Stomach (tissue), 4 donors: ENCODE measurements around the gene MTMR12.

Experiments used
- CTCF ChIP-seq, 7 experiments: fragments of 450-650 bp in 4 of 7; fragments of 200-600 bp in 3 of 7; sonication (generic) in 3 of 7; IDR thresholded peaks; one replicate each; pipeline ENCODE4 v1.5.1; 2016 to 2019; ENCODE audit warnings: antibody characterized with exemption in 7 of 7, control low read depth in 2 of 7, mild to moderate bottlenecking in 1 of 7
- EP300 ChIP-seq: sonication (generic); formaldehyde crosslinking; IDR thresholded peaks from one replicate; pipeline ENCODE4 v1.6.1; 2017; ENCODE audit warnings: antibody characterized with exemption
- POLR2AphosphoS5 ChIP-seq, 3 donors: sonication (generic); formaldehyde crosslinking; IDR thresholded peaks; one replicate each; pipeline ENCODE4 v1.6.1; 2016; ENCODE audit warnings: antibody characterized with exemption in 3 of 3

GRCh38 chr5:32325062-32325461 is 12.3 kb upstream of the MTMR12 start:
- TF ChIP-seq CTCF (IDR thresholded peaks at IDR 0.05) = no peak
- TF ChIP-seq EP300 = no peak
- no peak for TF ChIP-seq POLR2AphosphoS5 (IDR thresholded peaks at IDR 0.05)
